Stimulated activated CD8-positive, alpha-beta memory T cell treated with anti-CD3 and anti-CD28 coated beads, Interleukin-12 subunit alpha, Interleukin-12 subunit beta, amount 100 ng/mL, for 4 hours (primary cell): ENCODE results near the gene PEX3.
"Not testable (repeated sequence)": the region's sequence is repeated elsewhere in the genome, so short reads cannot be mapped to it uniquely, and the experiment has no call there.

ENCODE experiments used
- DNase-seq: peaks from one replicate; pipeline ENCODE4 v3.0.0-alpha.2; 2020; ENCODE audit warnings: low read depth

PEX3 gene

GRCh38 chr6:143506620-143507019 lies 56.0 kb downstream of the PEX3 start:
- no peak for DNase-seq

- DNase-seq, result no peak
These were observed 56.9 kb downstream of the PEX3 start for GRCh38 chr6:143507358-143508145.

- DNase-seq, result not testable (repeated sequence)
These were observed 59.7 kb downstream of the PEX3 start for GRCh38 chr6:143510326-143510725.

- peak; percentile 38 for DNase-seq
These were observed 60.6 kb downstream of the PEX3 start, which contains the start of gene FUCA2 for GRCh38 chr6:143510991-143511891. Gene FUCA2 (minus strand): TSS chr6:143511720. CDS start chr6:143511634, 86 bp downstream.

GRCh38 chr6:143513410-143513809 lies 62.8 kb downstream of the PEX3 start:
- no peak for DNase-seq

- DNase-seq, result no peak
These were observed 64.6 kb downstream of the PEX3 start for GRCh38 chr6:143515061-143515760.

- DNase-seq, result no peak
These were observed 65.3 kb downstream of the PEX3 start for GRCh38 chr6:143515766-143516355.

GRCh38 chr6:143516690-143517446 lies 66.3 kb downstream of the PEX3 start:
- DNase-seq, result no peak

GRCh38 chr6:143517447-143517773 lies 66.8 kb downstream of the PEX3 start:
- DNase-seq, result no peak

- no peak for DNase-seq
These were observed 71.5 kb downstream of the PEX3 start for GRCh38 chr6:143522039-143522600.

GRCh38 chr6:143525356-143525755 lies 74.8 kb downstream of the PEX3 start:
- DNase-seq, result no peak

- no peak for DNase-seq
These were observed 77.1 kb downstream of the PEX3 start for GRCh38 chr6:143527677-143528076.

- DNase-seq, result no peak
These were observed 77.7 kb downstream of the PEX3 start for GRCh38 chr6:143528164-143528811.

GRCh38 chr6:143529095-143529494 lies 78.5 kb downstream of the PEX3 start:
- no peak for DNase-seq

GRCh38 chr6:143531720-143532499 lies 81.3 kb downstream of the PEX3 start:
- no peak for DNase-seq

- DNase-seq, result no peak
These were observed 84.6 kb downstream of the PEX3 start for GRCh38 chr6:143535189-143535614.

- DNase-seq, result peak; percentile 37
These were observed 85.9 kb downstream of the PEX3 start for GRCh38 chr6:143536461-143536865.

GRCh38 chr6:143536866-143537691 lies 86.5 kb downstream of the PEX3 start:
- peak; percentile 45 for DNase-seq

- DNase-seq, result no peak
These were observed 87.8 kb downstream of the PEX3 start for GRCh38 chr6:143538374-143538773.
